ENCODE measurements around the gene DOC2B. TPM values are rescaled to one million over a fixed set of nuclear protein-coding genes. Genes with fewer than 3 reads are reported as not detected.

DOC2B gene
- polyA plus RNA-seq = not detected in 3 replicates
- polyA plus RNA-seq (2011; ENCODE audit: low read depth) = not detected
- 0.01 TPM in 1 of 2 replicates, not detected in the other for polyA plus RNA-seq (2011; cell fraction: cytosol; rRNA removed)
- polyA plus RNA-seq (2011; cell fraction: nucleus; rRNA removed) = not detected in 2 replicates
- not detected in 2 replicates for polyA plus RNA-seq (2012; ENCODE audit: low replicate concordance)
- polyA minus RNA-seq = not detected in 3 replicates
- not detected for polyA minus RNA-seq (2011; cell fraction: cytosol; rRNA and poly(A)+ RNA removed)
- polyA minus RNA-seq (2011; cell fraction: nucleus; rRNA and poly(A)+ RNA removed) = not detected in 2 replicates

- Histone ChIP-seq H2AFZ (ENCODE audit: control insufficient read depth, low read length) (peak within 1 kb of the TSS; percentile 4), H3K4me3 (ENCODE audit: control insufficient read depth in 2 of 3, extremely low read depth in 1 of 3, insufficient read depth in 2 of 3, low read depth in 1 of 3, low read length in 3 of 3) (no peak within 1 kb of the TSS), H3K27me3 (ENCODE audit: control insufficient read depth, extremely low read depth, insufficient read depth, low read length) (peaks cover 67% of the 10 kb centered on the region)
Observed at GRCh38 chr17:181245-182049, at the start of gene DOC2B. Gene DOC2B, minus strand, starts transcription at chr17:181650. Its CDS starts 171 bp downstream, at chr17:181479.

GRCh38 chr17:230395-230770 lies 48.9 kb upstream of the DOC2B start:
- DNase-seq (ENCODE audit: low read depth, low spot score) = no peak
- no peaks in the 10 kb centered on the region for H4K20me1 ChIP-seq (ENCODE audit: control insufficient read depth, extremely low read depth, insufficient read depth, low read length)
- H2AFZ ChIP-seq (ENCODE audit: control insufficient read depth, low read length) = no peak overlapping the region
- no peak overlapping the region for H3K27ac ChIP-seq (ENCODE audit: control insufficient read depth, insufficient read depth, low read length)
- no peaks in the 10 kb centered on the region for H3K9me3 ChIP-seq (ENCODE audit: control insufficient read depth, low read depth, low read length)
- FAIRE-seq = no peak
- dilution Hi-C loops (cut with MboI; ENCODE audit: extremely low pct_ligation_motif_present, low sequenced_read_pairs) = no loop called here
- no peak overlapping the region for H3K9ac ChIP-seq (ENCODE audit: control insufficient read depth, extremely low read depth, insufficient read depth, low read length)
- TF ChIP-seq EZH2 (IDR thresholded peaks at IDR 0.05; ENCODE audit: low read length) = no peak
- no peak for TF ChIP-seq CTCF (optimal IDR thresholded peaks at IDR 0.05 in 1 of 3, IDR thresholded peaks at IDR 0.05 in 1 of 3, conservative IDR thresholded peaks at IDR 0.05 in 1 of 3; ENCODE audit: extremely low read depth in 1 of 3, insufficient read depth in 2 of 3, low read length in 3 of 3)
- no peaks in the 10 kb centered on the region for H3K4me1 ChIP-seq (ENCODE audit: control insufficient read depth, extremely low read depth, insufficient read depth, low read length)
- no peaks in the 10 kb centered on the region for H3K9me1 ChIP-seq (ENCODE audit: control insufficient read depth, extremely low read depth, insufficient read depth, low read length)
- H3K27me3 ChIP-seq (ENCODE audit: control insufficient read depth, extremely low read depth, insufficient read depth, low read length) = no peaks in the 10 kb centered on the region
- no peaks in the 10 kb centered on the region for H3K36me3 ChIP-seq (ENCODE audit: control insufficient read depth in 2 of 2, extremely low read depth in 1 of 2, insufficient read depth in 2 of 2, low read length in 2 of 2)
- H3K79me2 ChIP-seq (ENCODE audit: control insufficient read depth, insufficient read depth, low read length) = no peaks in the 10 kb centered on the region
- H3K4me2 ChIP-seq (ENCODE audit: control insufficient read depth, extremely low read depth, insufficient read depth, low read depth, low read length) = no peak overlapping the region
- no peak overlapping the region for H3K4me3 ChIP-seq (ENCODE audit: control insufficient read depth in 2 of 3, extremely low read depth in 1 of 3, insufficient read depth in 2 of 3, low read depth in 1 of 3, low read length in 3 of 3)

More at GRCh38 chr17:181245-182049, at the start of gene DOC2B:
- Histone ChIP-seq H3K4me2 (ENCODE audit: control insufficient read depth, extremely low read depth, insufficient read depth, low read depth, low read length) (peak within 1 kb of the TSS; percentile 29), H3K79me2 (ENCODE audit: control insufficient read depth, insufficient read depth, low read length) (no peaks in the 10 kb centered on the region), H3K9me1 (ENCODE audit: control insufficient read depth, extremely low read depth, insufficient read depth, low read length) (no peaks in the 10 kb centered on the region), H3K9me3 (ENCODE audit: control insufficient read depth, low read depth, low read length) (no peaks in the 10 kb centered on the region), H3K4me1 (ENCODE audit: control insufficient read depth, extremely low read depth, insufficient read depth, low read length) (peaks cover 3% of the 10 kb centered on the region), H4K20me1 (ENCODE audit: control insufficient read depth, extremely low read depth, insufficient read depth, low read length) (peaks cover 2% of the 10 kb centered on the region), H3K27ac (ENCODE audit: control insufficient read depth, insufficient read depth, low read length) (no peak within 1 kb of the TSS), H3K36me3 (ENCODE audit: control insufficient read depth in 2 of 2, extremely low read depth in 1 of 2, insufficient read depth in 2 of 2, low read length in 2 of 2) (no peaks in the 10 kb centered on the region), H3K9ac (ENCODE audit: control insufficient read depth, extremely low read depth, insufficient read depth, low read length) (no peak within 1 kb of the TSS)
- dilution Hi-C loops (cut with MboI; ENCODE audit: extremely low pct_ligation_motif_present, low sequenced_read_pairs) = no loop called here
- no peak for DNase-seq (ENCODE audit: low read depth, low spot score)
- no peak for FAIRE-seq
- TF ChIP-seq CTCF (optimal IDR thresholded peaks at IDR 0.05 in 1 of 3, IDR thresholded peaks at IDR 0.05 in 1 of 3, conservative IDR thresholded peaks at IDR 0.05 in 1 of 3; ENCODE audit: extremely low read depth in 1 of 3, insufficient read depth in 2 of 3, low read length in 3 of 3) (peak in 1 of 3 experiments; percentile 1), EZH2 (IDR thresholded peaks at IDR 0.05; ENCODE audit: low read length) (peak; percentile 90)
